Tracheal epithelial cell (primary cell): ENCODE data around the gene OTOL1. TPM values are rescaled to one million over a fixed set of nuclear protein-coding genes. Genes with fewer than 3 reads are reported as not detected.

Source experiments
- total RNA-seq: library from RNA; depleted of rRNA; stranded (reverse); fragments of >200 nt; gene quantifications from 2 replicates; pipeline ENCODE4 v1.2.1, GENCODE V29; 2014

The OTOL1 gene
- not detected in 2 replicates for total RNA-seq

DNA sequence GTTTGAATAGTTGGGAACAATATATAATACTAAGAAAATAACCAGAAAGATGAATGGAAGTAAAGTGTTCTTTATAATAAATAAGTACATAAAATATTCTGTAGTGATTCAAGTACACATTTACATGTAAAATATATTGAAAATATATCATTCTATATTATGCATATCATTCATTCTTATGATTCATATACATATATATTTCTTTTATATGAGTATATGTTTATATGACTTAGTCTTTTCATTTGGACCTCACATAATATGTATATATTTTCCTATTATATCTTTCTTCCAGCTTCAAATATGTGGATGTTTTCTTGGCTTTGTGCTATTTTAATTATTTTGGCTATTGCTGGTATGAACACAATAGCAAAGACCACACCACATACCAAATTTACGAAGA lies at the start of gene OTOL1:
TSS of gene OTOL1 (plus strand) at position 301 of the 400 bp plus-strand sequence. CDS start at position 301, 0 bp downstream.

Other genes with a start within 250 kb of the OTOL1 start
- 1.4 and 3.2 TPM in 2 replicates for gene SPTSSB, start 125.3 kb upstream of the OTOL1 start, total RNA-seq